Mesenchymal stem cell (in vitro differentiated cells and primary cell): ENCODE data around the gene FAM114A1.
"Not testable (repeated sequence)": the region's sequence is repeated elsewhere in the genome, so short reads cannot be mapped to it uniquely, and the experiment has no call there.

Experiments used
- DNase-seq: peaks from one replicate; pipeline ENCODE4 v3.0.0-alpha.2; 2013
- H2AFZ ChIP-seq: one replicate; pipeline ENCODE4 v1.6.1; 2013; ENCODE audit warnings: low read depth, mild to moderate bottlenecking, control low read depth, inconsistent platforms, low read length, moderate library complexity
- H2AK5ac ChIP-seq: 2 replicates; pipeline ENCODE4 v1.6.1; 2013; ENCODE audit warnings: low read length, moderate library complexity, mild to moderate bottlenecking, inconsistent platforms; ENCODE audit not compliant: severe bottlenecking
- H2BK120ac ChIP-seq: one replicate; pipeline ENCODE4 v1.6.1; 2013; ENCODE audit warnings: low read depth, mild to moderate bottlenecking, inconsistent platforms, low read length, moderate library complexity
- H2BK12ac ChIP-seq, 2 experiments: one replicate each; pipeline ENCODE4 v1.6.1; 2013; ENCODE audit warnings: inconsistent platforms in 2 of 2, low read length in 2 of 2, mild to moderate bottlenecking in 2 of 2, moderate library complexity in 2 of 2, control low read depth in 1 of 2
- H2BK15ac ChIP-seq: one replicate; pipeline ENCODE4 v1.6.1; 2013; ENCODE audit warnings: mild to moderate bottlenecking, low read depth, inconsistent platforms; ENCODE audit not compliant: poor library complexity, severe bottlenecking
- H2BK5ac ChIP-seq: 2 replicates; pipeline ENCODE4 v1.6.1; 2013; ENCODE audit warnings: low read depth, mild to moderate bottlenecking, low read length, control low read depth, inconsistent platforms; ENCODE audit not compliant: poor library complexity, severe bottlenecking
- H3K14ac ChIP-seq, 2 experiments: one replicate each; pipeline ENCODE4 v1.6.1; 2013; ENCODE audit warnings: inconsistent platforms in 2 of 2, low read length in 2 of 2, control low read depth in 1 of 2, mild to moderate bottlenecking in 1 of 2, moderate library complexity in 1 of 2
- H3K18ac ChIP-seq, 2 experiments: one replicate each; pipeline ENCODE4 v1.6.1; 2013; ENCODE audit warnings: inconsistent platforms in 2 of 2, low read length in 2 of 2, control low read depth in 1 of 2, low read depth in 1 of 2, mild to moderate bottlenecking in 1 of 2
- H3K23ac ChIP-seq, 2 experiments: one replicate each; pipeline ENCODE4 v1.6.1; 2013; ENCODE audit warnings: inconsistent platforms in 2 of 2, low read length in 2 of 2, mild to moderate bottlenecking in 2 of 2, moderate library complexity in 2 of 2, control low read depth in 1 of 2
- H3K27ac ChIP-seq: 2 replicates; pipeline ENCODE4 v1.5.1; 2013; ENCODE audit warnings: mild to moderate bottlenecking, moderate library complexity, low read length, control low read depth, inconsistent platforms; ENCODE audit not compliant: poor library complexity, severe bottlenecking
- H3K27me3 ChIP-seq, 2 experiments: 2 replicates each; pipeline versions ENCODE4 v1.6.1 to v1.7.0; 2013; ENCODE audit warnings: low read length in 2 of 2, mild to moderate bottlenecking in 2 of 2, moderate library complexity in 2 of 2, control low read depth in 1 of 2, inconsistent platforms in 1 of 2; ENCODE audit not compliant: control insufficient read depth in 1 of 2, insufficient read depth in 1 of 2
- H3K36me3 ChIP-seq, 2 experiments: 2 replicates each; pipeline versions ENCODE4 v1.6.1 to v1.7.0; 2013; ENCODE audit warnings: low read length in 2 of 2, control low read depth in 1 of 2, inconsistent platforms in 1 of 2, low read depth in 1 of 2, mild to moderate bottlenecking in 1 of 2; ENCODE audit not compliant: insufficient read depth in 2 of 2, control insufficient read depth in 1 of 2
- H3K4ac ChIP-seq, 2 experiments: one replicate each; pipeline ENCODE4 v1.6.1; 2013; ENCODE audit warnings: inconsistent platforms in 2 of 2, low read length in 2 of 2, mild to moderate bottlenecking in 2 of 2, moderate library complexity in 2 of 2, control low read depth in 1 of 2, low read depth in 1 of 2
- H3K4me1 ChIP-seq: 2 replicates; pipeline ENCODE4 v1.6.1; 2013; ENCODE audit warnings: low read depth, low read length, control low read depth; ENCODE audit not compliant: control insufficient read depth, insufficient read depth
- H3K4me2 ChIP-seq: 2 replicates; pipeline ENCODE4 v1.6.1; 2013; ENCODE audit warnings: low read length, mild to moderate bottlenecking, inconsistent platforms; ENCODE audit not compliant: poor library complexity, severe bottlenecking
- H3K4me3 ChIP-seq, 2 experiments: 2 replicates each; pipeline versions ENCODE4 v1.5.1 to v1.7.0; 2013; ENCODE audit warnings: low read length in 2 of 2, mild to moderate bottlenecking in 2 of 2, control low read depth in 1 of 2, low read depth in 1 of 2; ENCODE audit not compliant: insufficient read depth in 1 of 2
- H3K79me1 ChIP-seq: replicated peaks from 2 replicates; pipeline ENCODE4 v1.6.1; 2013; ENCODE audit warnings: mild to moderate bottlenecking, control low read depth, low read length, inconsistent platforms; ENCODE audit not compliant: poor library complexity, severe bottlenecking
- H3K9ac ChIP-seq: 2 replicates; pipeline ENCODE4 v1.7.0; 2013; ENCODE audit warnings: mild to moderate bottlenecking, low read length, moderate library complexity
- H3K9me3 ChIP-seq: 2 replicates; pipeline ENCODE4 v1.7.0; 2013; ENCODE audit warnings: mild to moderate bottlenecking, low read length; ENCODE audit not compliant: control insufficient read depth
- H4K8ac ChIP-seq: one replicate; pipeline ENCODE4 v1.6.1; 2013; ENCODE audit warnings: inconsistent platforms, mild to moderate bottlenecking, low read length, moderate library complexity
- H4K91ac ChIP-seq: one replicate; pipeline ENCODE4 v1.6.1; 2013; ENCODE audit warnings: mild to moderate bottlenecking, low read length, inconsistent platforms
- WGBS: methylation state at CpG from one replicate; pipeline ENCODE4 v1.1.7; 2013; ENCODE audit warnings: mixed read lengths; 5-methylcytosine and 5-hydroxymethylcytosine counted together

FAM114A1 gene

DNA sequence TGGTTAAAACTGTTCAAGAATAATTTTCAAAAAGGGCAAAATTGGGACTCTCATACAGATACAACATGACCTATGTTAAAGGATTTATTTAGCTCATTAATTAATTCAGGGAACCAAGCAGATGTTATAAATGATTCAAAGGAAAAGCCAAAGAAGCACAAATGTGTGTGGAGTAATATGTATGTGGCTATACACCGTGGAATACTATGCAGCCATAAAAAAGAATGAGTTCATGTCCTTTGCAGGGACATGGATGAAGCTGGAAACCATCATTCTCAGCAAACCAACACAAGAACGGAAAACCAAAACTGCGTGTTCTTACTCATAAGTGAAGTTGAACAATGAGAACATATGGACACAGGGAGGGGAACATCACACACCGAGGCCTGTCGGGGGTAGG lies 48.7 kb downstream of the FAM114A1 start:
- H3K18ac ChIP-seq, H2BK15ac ChIP-seq, DNase-seq, H2BK120ac ChIP-seq, H3K9ac ChIP-seq, H3K23ac ChIP-seq, H4K91ac ChIP-seq, H3K4me3 ChIP-seq, H2AFZ ChIP-seq, H2AK5ac ChIP-seq, H3K27me3 ChIP-seq, H3K4ac ChIP-seq, H4K8ac ChIP-seq, H3K14ac ChIP-seq, H3K4me2 ChIP-seq, H2BK12ac ChIP-seq, H3K9me3 ChIP-seq, H3K27ac ChIP-seq, H3K4me1 ChIP-seq, H2BK5ac ChIP-seq: not testable (repeated sequence)
- WGBS, result 100% methylated on average over 5 of the region's 5 CpGs
- H3K79me1 ChIP-seq, result peaks cover 15% of the 10 kb centered on the region
- H3K36me3 ChIP-seq, result peaks cover 53 to 92% of the 10 kb centered on the region in 2 experiments

GRCh38 chr4:38917481-38918025 lies 49.9 kb downstream of the FAM114A1 start:
- Histone ChIP-seq H3K14ac (no peak overlapping the region), H3K4me2 (no peak overlapping the region), H3K4me3 (no peak overlapping the region), H3K9ac (no peak overlapping the region), H4K8ac (no peak overlapping the region), H2BK120ac (no peak overlapping the region), H3K23ac (no peak overlapping the region), H3K79me1 (peaks cover 18% of the 10 kb centered on the region), H2BK5ac (no peak overlapping the region), H2AFZ (no peak overlapping the region), H2AK5ac (no peak overlapping the region), H3K4ac (no peak overlapping the region), H3K27ac (peak overlapping the region; percentile 66), H3K9me3 (no peaks in the 10 kb centered on the region), H3K27me3 (no peaks in the 10 kb centered on the region), H2BK12ac (no peak overlapping the region), H2BK15ac (no peak overlapping the region), H3K36me3 (peaks cover 55 to 94% of the 10 kb centered on the region in 2 experiments), H3K18ac (no peak overlapping the region), H3K4me1 (peaks cover 10% of the 10 kb centered on the region), H4K91ac (no peak overlapping the region)
- WGBS, result 80% methylated on average over 8 of the region's 8 CpGs
- no peak for DNase-seq

- Histone ChIP-seq H3K27ac (peak overlapping the region; percentile 16), H3K18ac (no peak overlapping the region), H2AFZ (no peak overlapping the region), H3K4me2 (no peak overlapping the region), H2BK12ac (peak overlapping the region; percentile 34 to 69), H3K9me3 (no peaks in the 10 kb centered on the region), H3K9ac (no peak overlapping the region), H4K91ac (no peak overlapping the region), H3K4me3 (no peak overlapping the region), H3K36me3 (peaks cover 45 to 94% of the 10 kb centered on the region in 2 experiments), H3K79me1 (peaks cover 17% of the 10 kb centered on the region), H3K4me1 (peaks cover 13% of the 10 kb centered on the region), H2BK5ac (no peak overlapping the region), H3K27me3 (no peaks in the 10 kb centered on the region), H3K4ac (no peak overlapping the region), H3K23ac (no peak overlapping the region), H2AK5ac (peak overlapping the region; percentile 95), H2BK15ac (no peak overlapping the region), H2BK120ac (no peak overlapping the region), H3K14ac (no peak overlapping the region), H4K8ac (no peak overlapping the region)
- WGBS, result 100% methylated on average over 3 of the region's 3 CpGs
- DNase-seq, result no peak
These were observed 51.9 kb downstream of the FAM114A1 start for GRCh38 chr4:38919494-38919893.

GRCh38 chr4:38920186-38920585 lies 52.6 kb downstream of the FAM114A1 start:
- Histone ChIP-seq H3K9me3 (no peaks in the 10 kb centered on the region), H3K4me1 (peaks cover 13% of the 10 kb centered on the region), H3K27me3 (no peaks in the 10 kb centered on the region), H2BK15ac (no peak overlapping the region), H3K4ac (no peak overlapping the region), H3K4me3 (no peak overlapping the region), H3K36me3 (peaks cover 40 to 94% of the 10 kb centered on the region in 2 experiments), H3K9ac (no peak overlapping the region), H3K14ac (no peak overlapping the region), H3K79me1 (peaks cover 17% of the 10 kb centered on the region), H2BK120ac (no peak overlapping the region), H2BK12ac (no peak overlapping the region), H2BK5ac (no peak overlapping the region), H3K18ac (no peak overlapping the region), H4K8ac (no peak overlapping the region), H2AK5ac (peak overlapping the region; percentile 49), H3K23ac (no peak overlapping the region), H3K4me2 (no peak overlapping the region), H3K27ac (no peak overlapping the region), H2AFZ (no peak overlapping the region), H4K91ac (no peak overlapping the region)
- no peak for DNase-seq
- 96% methylated on average over 2 of the region's 2 CpGs for WGBS
